Osteoblast (primary cell): Measurements from ENCODE around the gene VSTM2L. TPM values are rescaled to one million over a fixed set of nuclear protein-coding genes. Genes with fewer than 3 reads are reported as not detected.
"Not testable (repeated sequence)": the region's sequence is repeated elsewhere in the genome, so short reads cannot be mapped to it uniquely, and the experiment has no call there.

Source experiments
- DNase-seq: peaks from one replicate; pipeline ENCODE4 v3.0.0; 2011; ENCODE audit warnings: low spot score, mixed read lengths; ENCODE audit not compliant: insufficient read length; ENCODE audit errors: missing footprints
- H2AFZ ChIP-seq: 2 replicates; pipeline ENCODE4 v1.6.0; 2011; ENCODE audit warnings: mild to moderate bottlenecking, low read length
- H3K27ac ChIP-seq: 2 replicates; pipeline ENCODE4 v1.5.1; 2011; ENCODE audit warnings: mild to moderate bottlenecking, low read depth, low read length, moderate library complexity
- H3K27me3 ChIP-seq: 2 replicates; pipeline ENCODE4 v1.6.0; 2012; ENCODE audit warnings: mild to moderate bottlenecking, control low read depth, inconsistent platforms, low read length, moderate library complexity; ENCODE audit not compliant: insufficient read depth
- H3K36me3 ChIP-seq: 2 replicates; pipeline ENCODE4 v1.5.1; 2011; ENCODE audit warnings: mild to moderate bottlenecking, low read length, control low read depth, moderate library complexity; ENCODE audit not compliant: insufficient read depth
- H3K4me1 ChIP-seq: 2 replicates; pipeline ENCODE4 v1.5.1; 2011; ENCODE audit warnings: mild to moderate bottlenecking, low read length, control low read depth, moderate library complexity; ENCODE audit not compliant: insufficient read depth
- H3K4me2 ChIP-seq: 2 replicates; pipeline ENCODE4 v1.6.0; 2011; ENCODE audit warnings: mild to moderate bottlenecking, low read length; ENCODE audit not compliant: insufficient read depth
- H3K4me3 ChIP-seq: fragments of 200-600 bp; sonication (generic); 3 replicates; pipeline ENCODE4 v1.5.1; 2012; ENCODE audit warnings: mild to moderate bottlenecking, low read length, inconsistent platforms; ENCODE audit not compliant: insufficient read depth
- H3K79me2 ChIP-seq: 2 replicates; pipeline ENCODE4 v1.6.0; 2012; ENCODE audit warnings: mild to moderate bottlenecking, low read length, control low read depth, inconsistent platforms; ENCODE audit not compliant: insufficient read depth
- H3K9me3 ChIP-seq: 2 replicates; pipeline ENCODE4 v1.5.1; 2011; ENCODE audit warnings: low read depth, low read length, control low read depth
- H4K20me1 ChIP-seq: 2 replicates; pipeline ENCODE4 v1.6.0; 2012; ENCODE audit warnings: mild to moderate bottlenecking, low read length, control low read depth; ENCODE audit not compliant: insufficient read depth
- CTCF ChIP-seq: IDR thresholded peaks from 2 replicates; pipeline ENCODE4 v1.5.1; 2011; ENCODE audit warnings: mild to moderate bottlenecking, low read depth, low read length, moderate library complexity; ENCODE audit errors: extremely low read depth
- total RNA-seq: library from RNA; depleted of rRNA; stranded (reverse); fragments of >200 nt; gene quantifications from 2 replicates; pipeline ENCODE4 v1.2.3, GENCODE V29; 2012

VSTM2L gene
- total RNA-seq, 1 donor: 2.5 TPM

GRCh38 chr20:37955511-37955910, 52.6 kb downstream of the VSTM2L start:
- peaks cover 1% of the 10 kb centered on the region for H3K9me3 ChIP-seq
- no peak overlapping the region for H2AFZ ChIP-seq
- H3K4me3 ChIP-seq: no peak overlapping the region
- H3K27ac ChIP-seq: no peak overlapping the region
- no peaks in the 10 kb centered on the region for H3K4me1 ChIP-seq
- no peaks in the 10 kb centered on the region for H3K79me2 ChIP-seq
- no peaks in the 10 kb centered on the region for H4K20me1 ChIP-seq
- TF ChIP-seq CTCF: no peak
- DNase-seq: no peak
- H3K36me3 ChIP-seq: no peaks in the 10 kb centered on the region
- peaks cover 47% of the 10 kb centered on the region for H3K27me3 ChIP-seq
- no peak overlapping the region for H3K4me2 ChIP-seq

- Histone ChIP-seq H3K27ac (no peak overlapping the region), H3K36me3 (no peaks in the 10 kb centered on the region), H2AFZ (no peak overlapping the region), H3K4me3 (no peak overlapping the region), H3K9me3 (peaks cover 1% of the 10 kb centered on the region), H3K4me2 (no peak overlapping the region), H3K4me1 (no peaks in the 10 kb centered on the region), H3K27me3 (peaks cover 47% of the 10 kb centered on the region), H3K79me2 (no peaks in the 10 kb centered on the region), H4K20me1 (no peaks in the 10 kb centered on the region)
- no peak for DNase-seq
- no peak for TF ChIP-seq CTCF
Observed at GRCh38 chr20:37956107-37956585, 53.2 kb downstream of the VSTM2L start.

- no peak for TF ChIP-seq CTCF
- H3K36me3 ChIP-seq: no peaks in the 10 kb centered on the region
- no peaks in the 10 kb centered on the region for H3K4me1 ChIP-seq
- no peak overlapping the region for H3K4me2 ChIP-seq
- no peak for DNase-seq
- no peak overlapping the region for H3K27ac ChIP-seq
- H3K27me3 ChIP-seq: peaks cover 50% of the 10 kb centered on the region
- H3K4me3 ChIP-seq: no peak overlapping the region
- no peak overlapping the region for H2AFZ ChIP-seq
- no peaks in the 10 kb centered on the region for H3K79me2 ChIP-seq
- no peaks in the 10 kb centered on the region for H4K20me1 ChIP-seq
- H3K9me3 ChIP-seq: peaks cover 1% of the 10 kb centered on the region
Observed at GRCh38 chr20:37958856-37959520, 56.1 kb downstream of the VSTM2L start.

- no peak for DNase-seq
- Histone ChIP-seq H4K20me1 (no peaks in the 10 kb centered on the region), H3K27me3 (peaks cover 37% of the 10 kb centered on the region), H3K4me2 (no peak overlapping the region), H2AFZ (no peak overlapping the region), H3K27ac (no peak overlapping the region), H3K79me2 (no peaks in the 10 kb centered on the region), H3K4me3 (no peak overlapping the region), H3K9me3 (peaks cover 1% of the 10 kb centered on the region), H3K4me1 (no peaks in the 10 kb centered on the region), H3K36me3 (no peaks in the 10 kb centered on the region)
- no peak for TF ChIP-seq CTCF
Observed at GRCh38 chr20:37961066-37961465, 58.1 kb downstream of the VSTM2L start.

GRCh38 chr20:37963483-37963882, 60.6 kb downstream of the VSTM2L start:
- not testable (repeated sequence) for DNase-seq, H3K4me3 ChIP-seq, H3K9me3 ChIP-seq, H3K4me2 ChIP-seq, H2AFZ ChIP-seq, H3K79me2 ChIP-seq, H3K36me3 ChIP-seq, H3K4me1 ChIP-seq, H4K20me1 ChIP-seq, H3K27ac ChIP-seq
- H3K27me3 ChIP-seq: peaks cover 15% of the 10 kb centered on the region
